HCT116 (cell line): ENCODE measurements around the gene PCDHGA11. TPM values are rescaled to one million over a fixed set of nuclear protein-coding genes. Genes with fewer than 3 reads are reported as not detected.
"Not testable (repeated sequence)": the region's sequence is repeated elsewhere in the genome, so short reads cannot be mapped to it uniquely, and the experiment has no call there.

ENCODE experiments used
- ATAC-seq: fragments of 200-7000 bp; cut with Tn5 transposase; 2 replicates; pipeline ENCODE4 v1.9.1; 2020; ENCODE audit warnings: mild to moderate bottlenecking, moderate library complexity
- BruUV-seq: library from RNA; stranded (reverse); fragments of 400-500 nt; replicated peaks from 2 replicates; lab custom pipeline; 2021; lab: Mats Ljungman, UMichigan
- CTCF ChIA-PET: fragments of 300-600 bp; sonication (Branson Sonifier 250); formaldehyde crosslinking; loops from one replicate; lab custom pipeline; 2021; ENCODE audit warnings: antibody characterized with exemption; lab: Charles Lee
- POLR2A ChIA-PET: fragments of 300-600, 350-600 bp; sonication (Branson Sonifier 250); formaldehyde crosslinking; loops from one replicate; lab custom pipeline; 2021; ENCODE audit warnings: antibody characterized with exemption; lab: Charles Lee
- RAD21 ChIA-PET, 2 experiments: fragments of 300-600 bp; sonication (Branson Sonifier 250); formaldehyde crosslinking; loops; one replicate each; lab custom pipeline; 2023; ENCODE audit warnings: low total read pairs in 2 of 2; ENCODE audit not compliant: uncharacterized antibody in 2 of 2, unreplicated experiment in 2 of 2, low non-redundant PET in 1 of 2; lab: Charles Lee
- DNase-seq: peaks from one replicate; pipeline ENCODE4 v3.0.0-alpha.2; 2010; ENCODE audit warnings: low read depth, low spot score
- H2AFZ ChIP-seq: fragments of 200-600 bp; shearing (Covaris generic), sonication (generic); 2 replicates; pipeline ENCODE4 v1.6.1; 2017; ENCODE audit warnings: low read depth, mixed run types, mixed read lengths, antibody characterized with exemption, low read length; ENCODE audit not compliant: poor library complexity, severe bottlenecking
- H3K27ac ChIP-seq: 2 replicates; pipeline ENCODE4 v1.5.1; 2012; ENCODE audit warnings: low read depth, low read length
- H3K27me3 ChIP-seq: fragments of 200-600 bp; sonication (generic); 2 replicates; pipeline ENCODE4 v1.6.1; 2016; ENCODE audit warnings: mixed run types, low read length, mixed read lengths; ENCODE audit not compliant: insufficient read depth
- H3K36me3 ChIP-seq, 2 experiments: fragments of 200-500 bp in 1 of 2; fragments of 200-600 bp in 1 of 2; sonication (Bioruptor generic) in 1 of 2; sonication (generic) in 1 of 2; 2 replicates each; pipeline versions ENCODE4 v1.5.1 to v1.6.1; 2014 to 2016; ENCODE audit warnings: low read length in 2 of 2, inconsistent platforms in 1 of 2, mixed read lengths in 1 of 2, mixed run types in 1 of 2; ENCODE audit not compliant: insufficient read depth in 2 of 2, control insufficient read depth in 1 of 2
- H3K4me1 ChIP-seq, 2 experiments: fragments of 200-600 bp in 1 of 2; sonication (generic) in 1 of 2; 2 replicates each; pipeline versions ENCODE4 v1.5.1 to v1.6.1; 2012 to 2017; ENCODE audit warnings: low read length in 2 of 2, inconsistent platforms in 1 of 2, mild to moderate bottlenecking in 1 of 2, mixed read lengths in 1 of 2, mixed run types in 1 of 2, moderate library complexity in 1 of 2; ENCODE audit not compliant: insufficient read depth in 2 of 2, control insufficient read depth in 1 of 2
- H3K4me2 ChIP-seq: fragments of 200-600 bp; sonication (generic); 2 replicates; pipeline ENCODE4 v1.6.1; 2017; ENCODE audit warnings: mixed run types, low read length, mixed read lengths
- H3K4me3 ChIP-seq, 2 experiments: fragments of 200-600 bp in 1 of 2; sonication (generic) in 1 of 2; replicated peaks in 1 of 2; 2 replicates each; pipeline ENCODE4 v1.5.1; 2011 to 2016; ENCODE audit warnings: low read length in 2 of 2, control low read depth in 1 of 2, low read depth in 1 of 2, mild to moderate bottlenecking in 1 of 2, mixed read lengths in 1 of 2, mixed run types in 1 of 2
- H3K79me2 ChIP-seq: fragments of 200-600 bp; sonication (generic); 2 replicates; pipeline ENCODE4 v1.6.1; 2017; ENCODE audit warnings: mild to moderate bottlenecking, mixed run types, low read length, moderate library complexity, mixed read lengths; ENCODE audit not compliant: insufficient read depth
- H3K9ac ChIP-seq: fragments of 200-600 bp; sonication (generic); 2 replicates; pipeline ENCODE4 v1.6.1; 2016; ENCODE audit warnings: low read length, mixed read lengths
- H3K9me2 ChIP-seq: fragments of 200-600 bp; sonication (generic), shearing (Covaris generic); 2 replicates; pipeline ENCODE4 v1.6.1; 2017; ENCODE audit warnings: mixed run types, mild to moderate bottlenecking, moderate library complexity; ENCODE audit not compliant: insufficient read depth
- H3K9me3 ChIP-seq, 2 experiments: fragments of 200-500 bp in 1 of 2; fragments of 200-600 bp in 1 of 2; sonication (Bioruptor generic) in 1 of 2; sonication (generic) in 1 of 2; 2 replicates each; pipeline ENCODE4 v1.6.1; 2014 to 2017; ENCODE audit warnings: low read length in 2 of 2, mixed read lengths in 2 of 2, inconsistent platforms in 1 of 2, low read depth in 1 of 2, mild to moderate bottlenecking in 1 of 2, mixed run types in 1 of 2, moderate library complexity in 1 of 2; ENCODE audit not compliant: control insufficient read depth in 1 of 2, insufficient read depth in 1 of 2
- H4K20me1 ChIP-seq: fragments of 200-600 bp; sonication (generic), shearing (Covaris generic); 2 replicates; pipeline ENCODE4 v1.6.1; 2017; ENCODE audit warnings: mixed run types, mild to moderate bottlenecking, moderate library complexity; ENCODE audit not compliant: insufficient read depth
- CEBPB ChIP-seq: IDR thresholded peaks from 2 replicates; pipeline ENCODE4 v1.6.1; 2012; ENCODE audit warnings: low read depth
- RAD21 ChIP-seq: IDR thresholded peaks from 2 replicates; pipeline ENCODE4 v1.6.1; 2012; ENCODE audit warnings: low read depth, mild to moderate bottlenecking
- intact Hi-C: fragments of 100-400 bp; cut with micrococcal nuclease; formaldehyde crosslinking; loops from 2 replicates; pipeline ENCODE4 v1.10.0; 2022
- total RNA-seq: library from RNA; stranded (reverse); gene quantifications from one replicate; pipeline ENCODE4 v1.2.1, GENCODE V29; 2021; ENCODE audit not compliant: unreplicated experiment
- TF ChIP-seq, protein P1 (sequence below), 3 experiments: fragments of 200-600 bp in 1 of 3; sonication (generic) in 1 of 3; IDR thresholded peaks in 2 of 3; conservative IDR thresholded peaks in 1 of 3; 2 replicates each; pipeline ENCODE4 v1.5.1; 2012 to 2017; ENCODE audit warnings: low read depth in 2 of 3, low read length in 2 of 3, antibody characterized with exemption in 1 of 3, borderline replicate concordance in 1 of 3, control low read depth in 1 of 3, mild to moderate bottlenecking in 1 of 3, mixed read lengths in 1 of 3, mixed run types in 1 of 3, moderate library complexity in 1 of 3; ENCODE audit not compliant: insufficient read depth in 1 of 3
- TF ChIP-seq, protein P2 (sequence below): IDR thresholded peaks from 2 replicates; pipeline ENCODE4 v1.6.1; 2012; ENCODE audit warnings: low read depth

PCDHGA11 gene
- total RNA-seq, 1 experiment from 2014 or later: 0.39 TPM

DNA sequence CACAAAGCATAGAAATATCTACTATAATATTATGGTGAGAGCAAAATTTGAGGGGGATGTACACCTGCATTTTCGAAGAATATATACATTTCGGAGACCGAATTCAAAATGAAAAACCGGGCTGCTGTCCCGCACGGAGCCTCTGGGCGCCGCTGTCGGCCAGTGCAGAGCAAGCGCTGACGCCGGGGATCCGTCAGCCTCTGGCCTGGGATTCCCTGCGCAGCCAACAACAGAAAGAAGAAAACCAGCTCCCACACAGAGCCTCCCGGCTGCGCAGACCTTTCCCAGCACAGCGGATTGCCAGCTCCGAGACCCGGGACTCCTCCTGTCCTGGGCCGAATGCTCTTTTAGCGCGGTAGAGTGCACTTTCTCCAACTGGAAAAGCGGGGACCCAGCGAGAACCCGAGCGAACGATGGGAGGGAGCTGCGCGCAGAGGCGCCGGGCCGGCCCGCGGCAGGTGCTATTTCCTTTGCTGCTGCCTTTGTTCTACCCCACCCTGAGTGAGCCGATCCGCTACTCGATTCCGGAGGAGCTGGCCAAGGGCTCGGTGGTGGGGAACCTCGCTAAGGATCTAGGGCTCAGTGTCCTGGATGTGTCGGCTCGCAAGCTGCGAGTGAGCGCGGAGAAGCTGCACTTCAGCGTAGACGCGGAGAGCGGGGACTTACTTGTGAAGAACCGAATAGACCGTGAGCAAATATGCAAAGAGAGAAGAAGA, 12.9 kb upstream of the PCDHGA11 start, which contains the start of gene PCDHGB6:
PCDHGB6 (plus strand) TSS at position 232 of the 716 bp plus-strand sequence; CDS start at position 414, 182 bp downstream.
- CTCF ChIA-PET, DNase-seq, H3K9me2 ChIP-seq, H4K20me1 ChIP-seq, H3K36me3 ChIP-seq, H3K9ac ChIP-seq, H3K4me3 ChIP-seq, H3K79me2 ChIP-seq, H3K4me2 ChIP-seq, H3K27ac ChIP-seq, POLR2A ChIA-PET, ATAC-seq, BruUV-seq, intact Hi-C loops, H3K4me1 ChIP-seq, H3K9me3 ChIP-seq, H3K27me3 ChIP-seq, H2AFZ ChIP-seq, RAD21 ChIA-PET: not testable (repeated sequence)
- TF ChIP-seq RAD21: 0 out of 2 replicates have a peak, but pooled peaks have one; percentile 13
- TF ChIP-seq, protein P1, sequence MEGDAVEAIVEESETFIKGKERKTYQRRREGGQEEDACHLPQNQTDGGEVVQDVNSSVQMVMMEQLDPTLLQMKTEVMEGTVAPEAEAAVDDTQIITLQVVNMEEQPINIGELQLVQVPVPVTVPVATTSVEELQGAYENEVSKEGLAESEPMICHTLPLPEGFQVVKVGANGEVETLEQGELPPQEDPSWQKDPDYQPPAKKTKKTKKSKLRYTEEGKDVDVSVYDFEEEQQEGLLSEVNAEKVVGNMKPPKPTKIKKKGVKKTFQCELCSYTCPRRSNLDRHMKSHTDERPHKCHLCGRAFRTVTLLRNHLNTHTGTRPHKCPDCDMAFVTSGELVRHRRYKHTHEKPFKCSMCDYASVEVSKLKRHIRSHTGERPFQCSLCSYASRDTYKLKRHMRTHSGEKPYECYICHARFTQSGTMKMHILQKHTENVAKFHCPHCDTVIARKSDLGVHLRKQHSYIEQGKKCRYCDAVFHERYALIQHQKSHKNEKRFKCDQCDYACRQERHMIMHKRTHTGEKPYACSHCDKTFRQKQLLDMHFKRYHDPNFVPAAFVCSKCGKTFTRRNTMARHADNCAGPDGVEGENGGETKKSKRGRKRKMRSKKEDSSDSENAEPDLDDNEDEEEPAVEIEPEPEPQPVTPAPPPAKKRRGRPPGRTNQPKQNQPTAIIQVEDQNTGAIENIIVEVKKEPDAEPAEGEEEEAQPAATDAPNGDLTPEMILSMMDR (IDR thresholded peaks at IDR 0.05 in 2 of 3, conservative IDR thresholded peaks at IDR 0.05 in 1 of 3; ENCODE audit: borderline replicate concordance in 1 of 3, insufficient read depth in 1 of 3, low read depth in 2 of 3, low read length in 2 of 3): peak in 1 of 3 experiments; percentile 6; a peak in 1 of 6 replicates

DNA sequence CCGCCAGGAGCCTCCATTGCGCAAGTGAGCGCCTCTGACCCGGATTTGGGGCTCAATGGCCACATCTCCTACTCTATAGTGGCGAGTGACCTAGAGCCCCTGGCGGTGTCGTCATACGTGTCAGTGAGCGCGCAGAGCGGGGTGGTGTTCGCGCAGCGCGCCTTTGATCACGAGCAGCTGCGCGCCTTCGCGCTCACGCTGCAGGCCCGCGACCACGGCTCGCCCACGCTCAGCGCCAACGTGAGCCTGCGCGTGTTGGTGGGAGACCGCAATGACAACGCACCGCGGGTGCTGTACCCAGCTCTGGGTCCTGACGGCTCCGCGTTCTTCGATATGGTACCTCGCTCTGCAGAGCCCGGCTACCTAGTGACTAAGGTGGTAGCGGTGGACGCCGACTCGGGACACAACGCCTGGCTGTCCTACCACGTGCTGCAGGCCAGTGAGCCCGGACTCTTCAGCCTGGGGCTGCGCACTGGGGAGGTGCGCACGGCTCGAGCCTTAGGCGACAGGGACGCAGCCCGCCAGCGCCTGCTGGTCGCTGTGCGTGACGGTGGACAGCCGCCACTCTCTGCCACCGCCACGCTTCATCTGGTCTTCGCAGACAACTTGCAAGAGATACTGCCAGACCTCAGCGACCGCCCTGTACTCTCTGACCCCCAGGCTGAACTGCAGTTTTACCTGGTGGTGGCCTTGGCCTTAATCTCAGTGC, 11.1 kb upstream of the PCDHGA11 start:
- Histone ChIP-seq H4K20me1 (no peaks in the 10 kb centered on the region), H3K79me2 (no peaks in the 10 kb centered on the region), H2AFZ (no peak overlapping the region), H3K36me3 (no peaks in the 10 kb centered on the region), H3K9me2 (no peaks in the 10 kb centered on the region), H3K9ac (no peak overlapping the region), H3K27ac (no peak overlapping the region), H3K27me3 (no peaks in the 10 kb centered on the region), H3K9me3 (no peaks in the 10 kb centered on the region; a peak in 1 of 4 replicates), H3K4me3 (no peak overlapping the region), H3K4me2 (no peak overlapping the region)
- ChIA-PET POLR2A (no interaction called here), CTCF (no interaction called here), RAD21 (no interaction called here)
- intact Hi-C loops: no loop called here
- no peak for DNase-seq
- no peak for ATAC-seq
- TF ChIP-seq, protein P1 (IDR thresholded peaks at IDR 0.05 in 2 of 3, conservative IDR thresholded peaks at IDR 0.05 in 1 of 3; ENCODE audit: borderline replicate concordance in 1 of 3, insufficient read depth in 1 of 3, low read depth in 2 of 3, low read length in 2 of 3): no peak
- TF ChIP-seq, protein P2, sequence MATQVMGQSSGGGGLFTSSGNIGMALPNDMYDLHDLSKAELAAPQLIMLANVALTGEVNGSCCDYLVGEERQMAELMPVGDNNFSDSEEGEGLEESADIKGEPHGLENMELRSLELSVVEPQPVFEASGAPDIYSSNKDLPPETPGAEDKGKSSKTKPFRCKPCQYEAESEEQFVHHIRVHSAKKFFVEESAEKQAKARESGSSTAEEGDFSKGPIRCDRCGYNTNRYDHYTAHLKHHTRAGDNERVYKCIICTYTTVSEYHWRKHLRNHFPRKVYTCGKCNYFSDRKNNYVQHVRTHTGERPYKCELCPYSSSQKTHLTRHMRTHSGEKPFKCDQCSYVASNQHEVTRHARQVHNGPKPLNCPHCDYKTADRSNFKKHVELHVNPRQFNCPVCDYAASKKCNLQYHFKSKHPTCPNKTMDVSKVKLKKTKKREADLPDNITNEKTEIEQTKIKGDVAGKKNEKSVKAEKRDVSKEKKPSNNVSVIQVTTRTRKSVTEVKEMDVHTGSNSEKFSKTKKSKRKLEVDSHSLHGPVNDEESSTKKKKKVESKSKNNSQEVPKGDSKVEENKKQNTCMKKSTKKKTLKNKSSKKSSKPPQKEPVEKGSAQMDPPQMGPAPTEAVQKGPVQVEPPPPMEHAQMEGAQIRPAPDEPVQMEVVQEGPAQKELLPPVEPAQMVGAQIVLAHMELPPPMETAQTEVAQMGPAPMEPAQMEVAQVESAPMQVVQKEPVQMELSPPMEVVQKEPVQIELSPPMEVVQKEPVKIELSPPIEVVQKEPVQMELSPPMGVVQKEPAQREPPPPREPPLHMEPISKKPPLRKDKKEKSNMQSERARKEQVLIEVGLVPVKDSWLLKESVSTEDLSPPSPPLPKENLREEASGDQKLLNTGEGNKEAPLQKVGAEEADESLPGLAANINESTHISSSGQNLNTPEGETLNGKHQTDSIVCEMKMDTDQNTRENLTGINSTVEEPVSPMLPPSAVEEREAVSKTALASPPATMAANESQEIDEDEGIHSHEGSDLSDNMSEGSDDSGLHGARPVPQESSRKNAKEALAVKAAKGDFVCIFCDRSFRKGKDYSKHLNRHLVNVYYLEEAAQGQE: no peak
- no peak for TF ChIP-seq CEBPB
- TF ChIP-seq, all 23 proteins: peak for 0
- no TSS peak for BruUV-seq
- H3K4me1 ChIP-seq: peaks cover 2 to 5% of the 10 kb centered on the region in 2 experiments; a peak in 1 of 4 replicates
